ENCODE measurements around the gene PGM1.

Gene PGM1

GRCh38 chr1:63633281-63633680, 40.1 kb downstream of the PGM1 start:
- DNase-seq (ENCODE audit: low read depth, low spot score): no peak

- DNase-seq (ENCODE audit: low read depth, low spot score): no peak
Observed at GRCh38 chr1:63634471-63634870, 41.3 kb downstream of the PGM1 start.

- no peak for DNase-seq (ENCODE audit: low read depth, low spot score)
Observed at GRCh38 chr1:63635681-63636080, 42.5 kb downstream of the PGM1 start.

GRCh38 chr1:63636192-63637105, 43.2 kb downstream of the PGM1 start:
- DNase-seq (ENCODE audit: low read depth, low spot score): no peak

DNA sequence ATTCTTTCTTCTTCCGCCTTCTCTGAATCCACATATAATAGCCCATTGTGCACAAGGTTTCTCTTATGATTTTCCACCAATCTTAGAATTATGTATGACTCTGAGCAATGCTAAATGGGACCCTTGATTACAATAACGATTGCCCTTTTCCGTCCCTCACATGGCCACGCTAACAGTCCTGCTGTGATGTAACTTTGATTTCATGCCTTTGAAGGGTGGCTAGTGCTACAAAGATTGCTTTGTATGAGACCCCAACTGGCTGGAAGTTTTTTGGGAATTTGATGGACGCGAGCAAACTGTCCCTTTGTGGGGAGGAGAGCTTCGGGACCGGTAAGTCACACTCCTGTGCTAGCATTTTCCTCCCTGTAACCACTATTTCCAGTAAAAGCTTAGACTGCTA, 45.3 kb downstream of the PGM1 start:
- DNase-seq (ENCODE audit: low read depth, low spot score): no peak

GRCh38 chr1:63638875-63639274, 45.7 kb downstream of the PGM1 start:
- DNase-seq (ENCODE audit: low read depth, low spot score): no peak

DNA sequence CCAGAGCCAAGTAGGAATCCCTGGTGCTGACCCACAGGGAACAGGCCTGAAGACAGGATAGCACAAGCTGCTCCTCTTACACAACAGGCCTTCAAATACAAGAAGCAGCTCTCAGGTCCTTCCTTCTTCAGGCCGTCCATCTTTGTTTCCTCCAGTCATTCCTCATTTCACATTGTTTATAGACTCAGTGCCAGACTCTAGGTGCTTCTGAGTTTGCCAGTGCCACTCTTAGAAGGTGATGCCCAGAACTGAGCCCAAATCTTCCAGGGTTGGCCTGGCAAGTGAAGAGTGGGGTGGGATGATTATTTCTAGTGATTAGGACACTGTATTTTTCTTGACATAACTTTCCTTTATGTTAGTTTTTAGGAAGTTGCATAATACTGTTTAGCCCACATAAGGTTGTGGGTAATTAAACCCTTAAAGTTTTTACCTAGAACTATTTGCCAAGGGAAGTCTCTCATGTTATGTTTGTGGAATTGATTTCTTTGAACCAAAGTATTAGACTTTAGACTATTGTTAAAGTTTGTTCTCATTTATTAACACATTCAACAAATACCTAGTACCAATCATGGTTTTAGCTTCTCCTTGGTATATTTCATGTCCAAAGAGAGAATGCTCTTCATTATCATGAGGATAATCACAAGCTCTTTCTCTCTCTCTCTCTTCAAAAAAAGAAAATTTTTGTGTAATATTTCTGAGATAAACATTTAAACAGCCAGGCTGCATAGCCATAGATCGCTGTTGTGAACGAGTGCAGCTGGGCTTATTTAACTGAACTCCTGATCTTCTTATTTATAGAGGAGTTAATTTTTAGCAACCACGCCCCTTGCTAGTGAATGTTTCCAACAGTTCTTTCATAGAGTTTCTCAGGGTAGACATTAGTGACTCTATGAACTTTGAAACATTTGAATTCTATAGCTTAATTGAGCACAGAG, 47.7 kb downstream of the PGM1 start:
- DNase-seq (ENCODE audit: low read depth, low spot score): no peak

- no peak for DNase-seq (ENCODE audit: low read depth, low spot score)
Observed at GRCh38 chr1:63641615-63642014, 48.4 kb downstream of the PGM1 start.

DNA sequence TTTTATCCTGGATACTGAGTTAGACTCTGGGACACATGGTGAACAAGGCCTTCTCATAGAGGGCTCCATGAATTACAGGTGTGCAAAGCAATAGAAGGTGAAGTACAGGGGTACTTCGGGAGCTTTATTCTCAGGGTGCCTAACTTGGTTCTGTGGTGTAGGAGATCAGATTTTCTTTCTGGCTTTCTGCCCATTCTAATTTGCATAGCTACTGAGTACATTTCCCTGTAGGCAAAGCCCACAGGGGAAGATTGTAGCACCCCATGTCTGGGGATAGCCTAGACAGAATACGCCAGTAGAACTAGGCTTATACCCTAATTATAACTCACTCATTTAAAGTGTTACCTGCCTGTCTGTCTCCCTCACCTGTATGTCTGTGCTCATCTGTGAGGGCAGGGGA, 49.7 kb downstream of the PGM1 start:
- DNase-seq (ENCODE audit: low read depth, low spot score): no peak

- DNase-seq (ENCODE audit: low read depth, low spot score): no peak
Observed at GRCh38 chr1:63643517-63643916, 50.3 kb downstream of the PGM1 start.

DNA sequence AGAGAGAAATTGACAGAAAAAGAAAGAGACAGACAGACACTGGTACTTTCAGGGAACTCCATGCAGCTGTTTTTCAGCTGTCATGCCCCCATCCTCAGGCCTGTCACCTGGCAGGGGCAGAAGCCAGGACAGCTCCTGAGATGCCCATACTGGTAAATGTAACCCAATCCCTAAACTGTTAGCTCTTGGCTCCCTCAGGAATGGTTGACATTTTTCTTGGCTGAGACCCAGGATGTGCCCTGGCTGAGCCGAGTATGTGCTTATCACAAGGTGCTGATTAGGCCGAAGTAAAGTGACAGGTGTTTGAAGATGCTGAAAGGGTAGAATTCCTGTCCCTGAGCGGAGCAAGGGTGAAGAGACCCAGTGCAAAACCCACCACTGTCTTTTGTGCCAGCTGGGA, 50.7 kb downstream of the PGM1 start:
- no peak for DNase-seq (ENCODE audit: low read depth, low spot score)

GRCh38 chr1:63645317-63645716, 52.1 kb downstream of the PGM1 start:
- no peak for DNase-seq (ENCODE audit: low read depth, low spot score)

- no peak for DNase-seq (ENCODE audit: low read depth, low spot score)
Observed at GRCh38 chr1:63648689-63649088, 55.5 kb downstream of the PGM1 start.

DNA sequence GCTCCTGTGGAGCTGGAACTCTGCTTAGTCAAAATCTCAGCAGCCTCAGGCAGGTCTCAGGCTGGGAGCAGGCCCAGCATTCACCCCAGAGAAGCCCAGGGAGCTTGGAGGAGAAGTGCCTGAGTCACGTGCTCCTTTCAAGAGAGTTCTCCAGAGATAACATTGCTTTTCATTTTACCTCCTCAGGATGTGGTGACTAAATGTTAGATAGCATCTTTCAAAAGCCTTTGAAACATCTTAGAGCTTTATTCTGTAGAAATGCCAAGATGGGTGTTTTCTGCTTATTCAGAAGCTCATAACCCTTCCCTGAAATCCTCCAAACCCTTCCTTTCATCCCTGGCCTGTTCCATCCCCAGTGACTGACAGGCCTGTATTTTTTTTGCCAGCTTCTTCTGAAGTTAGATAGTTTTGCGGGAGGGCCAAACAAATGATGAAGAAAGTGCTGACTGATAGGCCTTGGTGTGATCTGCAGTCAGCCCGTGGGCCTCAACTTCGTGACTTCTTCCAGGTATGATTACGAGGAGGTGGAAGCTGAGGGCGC, 58.0 kb downstream of the PGM1 start:
- DNase-seq (ENCODE audit: low read depth, low spot score): no peak

GRCh38 chr1:63653976-63654375, 60.8 kb downstream of the PGM1 start:
- DNase-seq (ENCODE audit: low read depth, low spot score): no peak

- no peak for DNase-seq (ENCODE audit: low read depth, low spot score)
Observed at GRCh38 chr1:63659448-63659847, 66.2 kb downstream of the PGM1 start.

GRCh38 chr1:63662056-63662836, 69.0 kb downstream of the PGM1 start:
- DNase-seq (ENCODE audit: low read depth, low spot score): no peak

GRCh38 chr1:63662841-63663240, 69.6 kb downstream of the PGM1 start:
- no peak for DNase-seq (ENCODE audit: low read depth, low spot score)

DNA sequence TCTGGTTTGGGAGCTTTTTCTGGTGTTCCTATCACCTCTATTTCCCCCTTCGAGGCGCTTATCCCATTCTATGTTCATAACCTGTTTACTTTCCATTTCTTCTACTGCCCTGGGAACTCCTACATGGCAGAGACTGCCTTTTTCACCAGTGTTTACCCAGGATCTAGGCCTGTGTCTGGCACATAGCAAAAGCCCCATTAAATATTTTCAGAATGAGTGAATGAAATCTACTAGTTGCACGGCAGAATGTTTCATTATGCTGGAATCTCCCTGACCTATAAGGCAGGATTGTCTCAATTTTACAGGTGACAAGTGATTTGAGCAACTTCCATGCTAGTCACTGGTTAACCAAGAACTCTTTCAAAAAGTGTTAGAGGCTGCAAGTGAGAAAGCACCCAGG, 70.1 kb downstream of the PGM1 start:
- DNase-seq (ENCODE audit: low read depth, low spot score): no peak

DNA sequence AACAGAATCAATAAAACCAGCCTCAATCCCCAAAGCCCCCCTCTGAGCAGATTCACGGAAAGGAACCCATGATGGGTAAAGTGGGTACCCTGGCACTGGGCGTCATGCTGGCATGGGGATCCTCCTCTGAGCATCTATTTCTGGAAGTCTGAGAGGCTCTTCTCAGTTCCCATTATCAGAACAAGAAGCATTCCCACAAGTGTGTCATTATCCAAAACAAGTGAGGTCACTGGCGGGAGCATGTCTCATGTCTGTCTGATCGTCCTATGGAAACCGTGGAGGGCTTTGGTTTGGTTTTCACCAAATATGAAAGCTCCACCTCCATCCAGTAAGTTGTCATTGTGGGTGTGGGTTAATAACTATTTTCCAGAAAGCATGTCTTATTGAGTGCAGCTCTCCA, 70.7 kb downstream of the PGM1 start:
- no peak for DNase-seq (ENCODE audit: low read depth, low spot score)

- DNase-seq (ENCODE audit: low read depth, low spot score): no peak
Observed at GRCh38 chr1:63664742-63665141, 71.5 kb downstream of the PGM1 start.

DNA sequence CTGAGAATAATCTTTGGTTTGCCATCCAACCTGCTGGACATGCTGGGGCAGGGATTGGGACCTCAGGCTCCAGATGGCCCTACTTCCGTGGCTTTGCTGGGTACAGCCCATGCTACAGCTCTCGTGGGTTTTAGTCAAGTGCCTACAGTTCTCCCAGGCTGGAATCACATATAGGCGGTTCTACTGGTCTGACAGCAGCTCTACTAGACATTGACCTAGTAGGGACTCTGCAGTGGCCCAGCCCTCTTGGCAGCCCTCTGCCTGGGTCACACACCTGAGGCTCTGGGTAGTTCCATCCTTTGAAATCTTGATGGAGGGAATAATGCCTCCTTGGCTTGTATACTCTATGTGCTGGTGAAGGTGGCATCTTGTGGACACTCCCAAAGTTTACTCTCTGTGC, 72.2 kb downstream of the PGM1 start:
- DNase-seq (ENCODE audit: low read depth, low spot score): no peak
